Fibroblast of lung (primary cell): ENCODE measurements around the gene DPP6.

Experiments
- EZH2 ChIP-seq: IDR thresholded peaks from 2 replicates; pipeline ENCODE4 v1.5.1; 2012; ENCODE audit warnings: low read length, control low read depth, mild to moderate bottlenecking; ENCODE audit errors: missing control alignments
- TF ChIP-seq, protein P1 (sequence below), 2 donors: IDR thresholded peaks in 1 of 2; conservative IDR thresholded peaks in 1 of 2; 1 replicate in 1 of 2; 2 replicates in 1 of 2; pipeline ENCODE4 v1.5.1; 2011 to 2012; ENCODE audit warnings: low read length in 2 of 2, control low read depth in 1 of 2, inconsistent platforms in 1 of 2, low read depth in 1 of 2, mild to moderate bottlenecking in 1 of 2

DNA sequence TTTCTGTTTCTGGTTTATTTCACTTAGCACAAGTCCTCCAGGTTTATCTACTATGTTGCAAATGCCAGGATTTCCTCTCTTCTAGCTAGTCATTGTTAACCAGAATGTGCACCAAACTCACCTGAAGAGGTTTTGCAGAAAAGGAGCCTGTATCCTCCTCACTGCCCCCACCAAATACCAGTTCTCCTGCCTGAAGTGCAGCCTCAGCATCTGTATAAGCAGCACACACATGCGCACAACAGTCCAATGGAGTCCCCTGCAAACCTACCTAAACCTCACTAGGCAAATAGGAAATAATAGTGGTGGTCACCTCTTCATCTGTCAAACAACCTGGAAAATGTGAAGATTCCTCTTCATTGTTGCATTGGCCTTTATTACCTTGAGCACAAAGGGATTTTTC lies 712.9 kb downstream of the DPP6 start:
- TF ChIP-seq, protein P1, sequence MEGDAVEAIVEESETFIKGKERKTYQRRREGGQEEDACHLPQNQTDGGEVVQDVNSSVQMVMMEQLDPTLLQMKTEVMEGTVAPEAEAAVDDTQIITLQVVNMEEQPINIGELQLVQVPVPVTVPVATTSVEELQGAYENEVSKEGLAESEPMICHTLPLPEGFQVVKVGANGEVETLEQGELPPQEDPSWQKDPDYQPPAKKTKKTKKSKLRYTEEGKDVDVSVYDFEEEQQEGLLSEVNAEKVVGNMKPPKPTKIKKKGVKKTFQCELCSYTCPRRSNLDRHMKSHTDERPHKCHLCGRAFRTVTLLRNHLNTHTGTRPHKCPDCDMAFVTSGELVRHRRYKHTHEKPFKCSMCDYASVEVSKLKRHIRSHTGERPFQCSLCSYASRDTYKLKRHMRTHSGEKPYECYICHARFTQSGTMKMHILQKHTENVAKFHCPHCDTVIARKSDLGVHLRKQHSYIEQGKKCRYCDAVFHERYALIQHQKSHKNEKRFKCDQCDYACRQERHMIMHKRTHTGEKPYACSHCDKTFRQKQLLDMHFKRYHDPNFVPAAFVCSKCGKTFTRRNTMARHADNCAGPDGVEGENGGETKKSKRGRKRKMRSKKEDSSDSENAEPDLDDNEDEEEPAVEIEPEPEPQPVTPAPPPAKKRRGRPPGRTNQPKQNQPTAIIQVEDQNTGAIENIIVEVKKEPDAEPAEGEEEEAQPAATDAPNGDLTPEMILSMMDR (conservative IDR thresholded peaks at IDR 0.05 in 1 of 2, IDR thresholded peaks at IDR 0.05 in 1 of 2; ENCODE audit: low read depth in 1 of 2, low read length in 2 of 2) = no peak
- TF ChIP-seq EZH2 = no peak
